Peyer's patch (tissue), 4 donors: ENCODE measurements around the gene WDR18.

Experiments used
- POLR2A ChIP-seq, 2 donors: fragments of 450-650 bp; IDR thresholded peaks; one replicate each; pipeline ENCODE4 v1.5.1; 2017; ENCODE audit warnings: antibody characterized with exemption in 2 of 2, mild to moderate bottlenecking in 2 of 2, moderate library complexity in 2 of 2
- TF ChIP-seq, protein P1 (sequence below), 6 experiments: fragments of 450-650 bp in 4 of 6; fragments of 200-600 bp in 2 of 6; sonication (generic) in 1 of 6; IDR thresholded peaks; one replicate each; pipeline ENCODE4 v1.5.1; 2017 to 2019; ENCODE audit warnings: antibody characterized with exemption in 6 of 6, mild to moderate bottlenecking in 3 of 6, moderate library complexity in 1 of 6

DNA sequence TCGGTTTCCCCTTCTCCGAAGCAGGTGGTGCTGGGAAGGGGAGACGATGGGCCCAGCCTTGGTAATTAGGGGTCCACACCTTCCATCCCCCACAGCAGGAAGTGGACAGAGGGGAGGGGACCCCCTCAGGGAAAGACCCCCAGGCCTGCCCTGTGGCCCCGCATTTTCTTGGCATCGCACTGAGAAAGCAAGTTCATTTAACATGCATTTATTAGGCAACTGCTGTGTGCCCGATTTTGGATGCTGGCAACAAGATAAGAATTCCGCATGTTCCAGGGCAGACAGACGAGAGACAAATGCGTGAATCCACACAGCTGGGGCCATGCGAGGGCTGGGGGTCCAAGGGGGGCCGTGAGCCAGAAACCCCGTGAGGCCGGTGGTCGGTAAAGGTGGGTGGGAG is 29.9 kb upstream of the WDR18 start:
- TF ChIP-seq, protein P1, sequence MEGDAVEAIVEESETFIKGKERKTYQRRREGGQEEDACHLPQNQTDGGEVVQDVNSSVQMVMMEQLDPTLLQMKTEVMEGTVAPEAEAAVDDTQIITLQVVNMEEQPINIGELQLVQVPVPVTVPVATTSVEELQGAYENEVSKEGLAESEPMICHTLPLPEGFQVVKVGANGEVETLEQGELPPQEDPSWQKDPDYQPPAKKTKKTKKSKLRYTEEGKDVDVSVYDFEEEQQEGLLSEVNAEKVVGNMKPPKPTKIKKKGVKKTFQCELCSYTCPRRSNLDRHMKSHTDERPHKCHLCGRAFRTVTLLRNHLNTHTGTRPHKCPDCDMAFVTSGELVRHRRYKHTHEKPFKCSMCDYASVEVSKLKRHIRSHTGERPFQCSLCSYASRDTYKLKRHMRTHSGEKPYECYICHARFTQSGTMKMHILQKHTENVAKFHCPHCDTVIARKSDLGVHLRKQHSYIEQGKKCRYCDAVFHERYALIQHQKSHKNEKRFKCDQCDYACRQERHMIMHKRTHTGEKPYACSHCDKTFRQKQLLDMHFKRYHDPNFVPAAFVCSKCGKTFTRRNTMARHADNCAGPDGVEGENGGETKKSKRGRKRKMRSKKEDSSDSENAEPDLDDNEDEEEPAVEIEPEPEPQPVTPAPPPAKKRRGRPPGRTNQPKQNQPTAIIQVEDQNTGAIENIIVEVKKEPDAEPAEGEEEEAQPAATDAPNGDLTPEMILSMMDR (IDR thresholded peaks at IDR 0.05), result no peak
- no peak for TF ChIP-seq POLR2A (IDR thresholded peaks at IDR 0.05)
